GM18907 (cell line): ENCODE data around the gene PCSK2.

ENCODE experiments used
- ATAC-seq: cut with Tn5 transposase; IDR thresholded peaks from one replicate; pipeline ENCODE4 v1.9.1; 2021; ENCODE audit warnings: mild to moderate bottlenecking, moderate library complexity; ENCODE audit not compliant: unreplicated experiment

The PCSK2 gene

DNA sequence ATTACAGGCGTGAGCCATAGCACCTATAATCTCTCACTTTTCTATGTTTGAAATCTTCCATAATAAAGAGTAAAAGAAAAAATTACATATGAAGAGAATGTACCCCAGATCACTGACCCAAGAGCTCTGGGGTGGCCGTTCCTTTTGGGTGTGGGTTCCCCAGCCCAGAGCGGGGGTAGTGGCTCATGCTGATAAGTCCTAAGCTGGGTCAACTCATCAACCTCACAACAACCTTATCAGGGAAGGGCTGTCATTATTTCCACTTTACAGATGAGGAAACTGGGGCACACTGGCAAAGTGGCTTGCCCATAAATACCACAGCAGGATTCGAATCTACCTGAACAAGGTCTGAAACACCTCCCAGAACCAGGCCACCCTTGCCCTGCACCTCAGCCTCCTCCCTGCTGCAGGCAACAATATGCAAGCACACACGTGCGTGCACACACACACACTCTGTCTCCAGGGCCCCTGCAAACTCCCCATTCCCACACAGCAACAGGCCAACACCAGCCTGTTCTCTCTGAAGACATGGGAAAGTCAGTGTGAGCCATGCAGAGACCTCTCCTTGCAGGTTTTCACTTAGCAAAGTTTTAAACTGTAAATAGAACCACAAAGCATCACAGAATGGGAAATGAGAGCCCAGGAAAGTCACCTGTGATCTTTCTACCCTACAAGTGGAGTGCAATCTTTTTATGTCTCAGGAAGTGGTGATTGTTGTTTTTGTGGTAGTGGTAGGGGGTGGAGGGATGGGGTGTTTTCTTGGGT is 276.6 kb downstream of the PCSK2 start:
- ATAC-seq: no peak

DNA sequence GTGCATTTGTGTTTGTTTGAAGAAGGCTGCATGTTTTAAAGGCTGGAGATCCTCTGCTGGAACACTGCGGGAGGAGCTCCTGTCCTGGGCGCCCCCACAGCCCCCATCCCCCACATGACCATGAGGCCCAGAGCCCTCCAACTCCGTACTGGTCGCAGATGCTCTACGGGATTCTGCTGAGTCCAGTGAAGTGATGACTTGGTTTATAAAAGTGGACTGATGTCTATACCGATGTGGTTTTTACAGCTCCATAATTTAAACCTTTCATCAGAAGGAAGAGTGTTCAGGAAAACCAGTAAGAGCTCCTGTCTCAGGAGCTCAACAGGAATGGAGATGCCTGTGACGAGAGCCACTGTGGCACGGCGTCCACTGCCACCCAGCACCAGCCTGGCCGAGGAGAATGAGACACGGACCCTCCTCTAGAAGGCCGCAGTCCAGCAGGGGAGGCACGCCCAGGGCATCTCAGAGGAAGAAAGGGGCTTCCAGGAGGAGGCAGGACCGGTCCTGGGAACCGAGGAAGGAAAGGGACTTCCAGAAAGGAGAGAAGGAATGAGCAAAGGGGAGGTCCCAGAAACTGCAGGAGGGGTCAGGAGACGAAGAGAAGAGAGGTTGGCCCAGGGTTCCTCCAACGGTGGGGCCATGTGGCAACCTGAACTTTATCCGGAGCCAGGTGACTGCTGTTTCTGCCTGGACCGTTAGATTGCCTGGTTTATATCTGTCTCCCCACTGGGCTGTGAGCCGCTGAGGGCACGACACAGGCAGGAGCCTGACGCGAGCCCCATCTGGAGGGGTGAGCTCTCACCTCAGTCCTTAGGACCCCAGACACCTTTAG is 277.4 kb downstream of the PCSK2 start:
- ATAC-seq: no peak

DNA sequence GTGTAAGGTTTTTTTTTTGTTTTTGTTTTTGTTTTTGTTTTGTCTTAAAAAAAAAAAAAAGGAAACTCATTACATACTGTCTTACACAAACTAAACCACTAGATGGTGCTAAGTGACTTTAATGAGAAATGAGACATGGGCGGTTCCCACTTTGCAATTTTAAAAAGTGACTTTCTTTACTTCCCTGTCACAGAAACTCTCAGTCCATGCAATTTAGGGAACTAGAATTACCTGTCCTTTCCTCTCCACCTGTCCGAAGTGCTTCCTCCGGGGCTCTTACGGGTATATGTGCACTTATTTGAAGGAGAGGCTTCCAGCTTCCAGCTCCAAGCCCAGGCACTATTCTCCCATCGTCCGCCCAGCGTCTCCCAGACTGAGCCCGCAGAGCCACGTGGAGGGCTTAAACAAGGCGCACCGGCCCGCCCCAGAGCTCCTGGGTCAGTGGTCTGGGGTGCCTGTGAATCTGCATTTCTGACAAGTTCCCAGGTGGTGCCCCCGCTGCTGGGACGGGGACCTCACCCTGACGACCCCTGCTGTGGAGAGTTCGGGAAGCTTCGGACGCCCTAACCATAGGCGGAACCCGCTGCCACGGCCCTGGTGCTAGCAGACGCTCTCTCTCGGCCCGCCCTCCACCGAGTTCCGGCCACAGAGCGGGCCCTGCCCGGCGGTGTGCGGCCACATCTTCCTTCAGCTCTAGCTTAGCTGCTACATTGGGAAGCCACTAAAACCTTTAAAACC is 278.2 kb downstream of the PCSK2 start:
- ATAC-seq: peak; percentile 74

DNA sequence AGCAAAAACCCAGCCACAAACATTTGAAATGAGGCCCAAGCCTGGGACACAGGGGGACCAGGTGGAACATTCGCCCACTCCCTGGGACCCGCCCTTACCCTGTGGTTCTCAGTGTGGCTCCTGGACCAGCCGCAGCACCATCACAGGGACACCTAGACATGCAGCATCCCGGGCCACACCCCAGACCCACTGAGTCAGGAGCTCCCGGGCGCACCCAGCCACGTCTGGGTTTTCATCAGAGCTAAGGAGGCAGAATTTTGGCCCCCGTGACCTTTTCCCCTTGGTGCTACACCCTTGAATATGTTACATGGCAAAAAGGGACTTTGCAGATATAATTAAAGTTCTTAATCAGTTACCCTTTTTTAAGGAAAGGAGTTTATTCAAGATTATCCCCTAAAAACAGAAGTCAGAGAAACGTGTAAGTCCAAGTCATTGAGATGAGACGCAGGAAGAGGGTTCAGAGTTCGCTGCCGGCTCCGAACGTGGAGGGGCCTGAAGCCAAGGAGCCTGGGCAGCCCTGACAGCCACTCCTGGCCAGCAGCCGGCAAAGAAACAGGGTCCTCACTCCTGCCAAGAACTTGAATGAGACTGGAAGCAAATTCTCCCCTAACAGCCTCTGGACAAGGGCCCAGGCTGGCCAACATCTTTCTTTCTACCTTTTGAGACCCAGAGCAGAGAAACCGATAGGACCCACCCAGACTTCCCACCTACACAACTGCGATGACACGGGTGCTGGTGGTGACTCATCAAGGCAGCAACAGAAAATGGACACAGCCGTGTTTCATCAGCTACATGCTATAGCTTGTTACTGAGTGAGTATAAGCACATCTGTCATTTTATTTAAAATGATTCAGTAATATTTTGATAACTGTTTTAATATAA is 279.0 kb downstream of the PCSK2 start:
- ATAC-seq: peak; percentile 20

DNA sequence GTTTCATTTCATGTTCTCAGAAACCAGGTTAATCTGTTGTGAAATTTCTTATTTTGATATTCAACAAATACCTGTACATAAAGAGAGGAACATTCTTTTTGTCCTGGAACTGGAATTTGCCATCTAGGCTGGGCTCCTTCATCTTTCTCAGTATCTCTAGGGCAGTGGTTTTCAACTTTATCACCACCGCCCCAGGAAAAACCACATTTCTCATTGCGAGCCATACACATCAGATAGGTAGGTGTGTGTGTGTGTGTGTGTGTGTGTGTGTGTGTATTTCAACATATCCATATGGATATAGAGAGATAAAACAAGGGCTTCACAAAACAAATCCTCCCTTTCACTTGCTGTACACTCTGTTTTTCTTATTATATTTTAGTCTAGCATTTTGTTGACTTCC is 280.2 kb downstream of the PCSK2 start:
- no peak for ATAC-seq

DNA sequence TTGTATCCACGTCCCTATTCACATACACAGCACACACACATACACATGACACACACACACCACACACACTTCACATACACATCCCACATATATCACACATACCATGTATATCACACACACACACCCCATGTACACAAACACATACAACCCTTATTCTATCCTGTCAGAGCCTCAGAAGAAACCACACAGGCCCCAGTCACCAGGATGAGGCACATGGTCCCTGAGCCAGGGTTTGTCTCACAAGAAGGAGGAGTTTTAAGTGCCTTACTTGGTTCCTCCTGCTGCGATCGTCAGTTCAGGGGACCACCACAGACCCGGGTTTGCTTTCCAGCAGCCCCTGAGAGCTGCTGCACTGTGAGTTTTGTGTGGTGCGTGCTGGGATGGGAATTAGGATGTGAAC is 280.7 kb downstream of the PCSK2 start:
- no peak for ATAC-seq

DNA sequence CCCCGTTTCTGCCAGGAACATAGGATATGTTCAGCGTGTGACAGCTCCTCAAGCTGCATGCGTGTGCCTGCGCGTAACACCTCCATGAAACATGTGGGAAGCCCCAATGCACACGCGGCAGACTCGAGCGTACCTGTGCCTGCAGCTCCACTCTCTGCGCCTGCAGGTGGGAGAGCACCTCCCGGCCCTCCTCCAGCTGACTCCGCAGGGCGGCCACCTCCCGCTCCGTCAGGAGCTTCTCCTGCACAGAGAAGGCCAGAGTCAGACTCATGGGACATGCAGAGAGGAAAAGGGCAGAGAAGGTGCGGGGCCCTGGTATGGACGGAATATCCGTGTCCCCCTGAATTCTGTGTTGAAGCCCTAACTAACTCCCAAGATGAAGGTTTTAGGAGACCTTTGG is 281.9 kb downstream of the PCSK2 start:
- no peak for ATAC-seq

DNA sequence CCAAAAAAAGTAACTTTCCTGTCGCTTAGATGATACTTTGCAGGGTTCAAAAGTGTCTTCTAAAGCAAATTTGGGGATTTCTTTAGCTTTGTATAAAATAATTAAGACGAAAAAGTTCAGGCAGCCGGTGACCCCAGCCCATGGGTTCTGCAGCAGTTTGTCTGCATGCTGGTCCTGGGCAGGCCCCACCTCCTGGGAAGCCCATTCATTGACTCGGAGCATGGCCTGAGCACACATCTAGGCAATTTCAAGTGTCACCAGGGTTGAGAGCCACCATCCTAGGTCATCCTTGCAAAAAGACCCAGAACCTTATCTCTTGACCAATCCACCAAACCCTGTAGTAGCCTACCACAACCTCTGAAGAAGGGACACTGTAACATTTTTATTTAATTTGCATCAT is 283.7 kb downstream of the PCSK2 start:
- ATAC-seq: no peak

DNA sequence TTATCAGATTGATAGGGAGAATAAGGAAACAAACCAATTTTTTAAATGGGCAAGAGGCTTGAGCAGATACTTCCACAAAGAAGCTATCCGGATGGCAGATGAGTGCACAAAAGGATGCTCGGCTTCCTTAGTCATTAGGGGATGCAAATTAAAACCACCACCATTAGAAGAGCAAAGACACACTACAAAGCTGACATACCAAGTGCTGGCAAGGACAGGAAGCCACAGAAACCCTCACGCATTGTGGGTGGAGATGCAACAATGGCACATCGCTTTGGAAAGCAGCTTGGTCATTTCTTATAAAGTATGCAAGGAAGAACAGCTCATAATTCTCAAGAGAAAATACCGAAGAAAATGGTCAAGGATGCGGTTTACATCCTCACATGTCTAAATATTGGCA is 284.6 kb downstream of the PCSK2 start:
- ATAC-seq: no peak

DNA sequence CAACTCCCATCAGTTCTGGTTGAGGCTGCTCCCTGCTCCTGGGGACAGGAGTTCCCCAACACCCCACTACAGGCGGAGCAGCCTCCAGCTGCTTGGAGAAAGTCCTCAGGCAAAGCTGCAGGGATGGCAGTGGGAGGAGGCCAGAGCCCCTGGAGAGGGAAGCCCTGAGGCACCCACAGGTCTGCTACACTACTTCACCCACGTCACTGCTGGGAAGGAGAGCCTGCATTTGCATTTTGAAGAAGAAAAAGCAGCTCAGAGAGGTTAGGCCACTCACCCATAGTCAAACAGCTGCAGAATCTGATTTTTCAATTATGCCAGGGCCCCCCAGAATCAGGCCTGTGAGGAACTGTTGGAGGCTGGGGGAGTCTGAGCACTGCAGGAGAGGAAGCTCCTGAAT is 287.1 kb downstream of the PCSK2 start:
- ATAC-seq: no peak

DNA sequence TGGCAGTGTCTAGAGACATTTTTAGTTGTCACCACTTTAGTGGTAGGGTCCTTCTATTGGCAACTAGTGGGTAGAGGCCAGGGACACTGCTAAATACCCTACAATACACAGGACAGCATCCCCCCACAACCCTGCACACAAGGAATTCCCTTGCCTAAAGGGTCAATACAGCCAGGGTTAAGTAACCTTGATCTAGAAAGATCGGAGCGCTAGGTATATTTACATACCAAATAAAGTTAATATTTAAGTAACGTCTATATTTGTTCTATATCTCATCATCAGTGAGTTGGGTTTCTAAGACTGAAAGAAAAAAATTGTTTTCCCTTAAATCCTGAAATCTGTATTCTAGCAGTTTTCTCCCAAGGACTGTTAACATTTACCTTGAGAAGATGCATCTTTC is 288.2 kb downstream of the PCSK2 start:
- no peak for ATAC-seq

DNA sequence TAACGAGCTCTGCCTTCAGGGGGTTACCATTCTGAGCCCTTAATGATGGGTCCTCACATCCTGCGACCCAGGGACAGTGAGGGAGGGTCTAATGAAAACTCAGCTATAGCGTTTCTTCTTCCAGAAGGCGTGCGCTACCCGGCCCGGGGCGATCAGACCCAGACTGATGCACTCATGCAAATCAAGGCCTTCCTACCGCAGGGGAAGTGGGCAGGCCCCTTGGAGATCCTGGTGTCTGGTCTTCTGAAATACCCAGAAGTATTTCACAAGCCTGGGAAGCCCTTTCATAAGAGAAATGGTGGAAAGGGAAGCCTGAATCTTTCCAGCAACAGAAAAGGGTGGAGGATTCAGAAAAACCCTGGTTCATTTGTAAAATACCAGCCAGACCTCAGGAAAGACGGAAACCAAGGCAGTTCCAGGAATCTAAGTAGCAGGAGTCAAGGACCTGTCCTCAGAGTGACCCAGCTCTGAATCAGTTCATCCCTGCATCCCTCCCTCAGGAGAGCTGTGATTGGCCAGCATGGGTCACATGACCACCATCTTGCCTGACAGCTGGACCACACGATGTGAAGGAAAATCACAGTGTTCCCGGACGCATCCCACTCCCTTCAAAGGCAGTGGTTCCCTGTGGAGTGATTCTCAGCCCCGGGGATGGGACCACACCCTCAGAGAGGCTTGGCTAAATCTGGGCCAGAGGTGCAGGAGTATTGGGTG is 291.7 kb downstream of the PCSK2 start:
- no peak for ATAC-seq

DNA sequence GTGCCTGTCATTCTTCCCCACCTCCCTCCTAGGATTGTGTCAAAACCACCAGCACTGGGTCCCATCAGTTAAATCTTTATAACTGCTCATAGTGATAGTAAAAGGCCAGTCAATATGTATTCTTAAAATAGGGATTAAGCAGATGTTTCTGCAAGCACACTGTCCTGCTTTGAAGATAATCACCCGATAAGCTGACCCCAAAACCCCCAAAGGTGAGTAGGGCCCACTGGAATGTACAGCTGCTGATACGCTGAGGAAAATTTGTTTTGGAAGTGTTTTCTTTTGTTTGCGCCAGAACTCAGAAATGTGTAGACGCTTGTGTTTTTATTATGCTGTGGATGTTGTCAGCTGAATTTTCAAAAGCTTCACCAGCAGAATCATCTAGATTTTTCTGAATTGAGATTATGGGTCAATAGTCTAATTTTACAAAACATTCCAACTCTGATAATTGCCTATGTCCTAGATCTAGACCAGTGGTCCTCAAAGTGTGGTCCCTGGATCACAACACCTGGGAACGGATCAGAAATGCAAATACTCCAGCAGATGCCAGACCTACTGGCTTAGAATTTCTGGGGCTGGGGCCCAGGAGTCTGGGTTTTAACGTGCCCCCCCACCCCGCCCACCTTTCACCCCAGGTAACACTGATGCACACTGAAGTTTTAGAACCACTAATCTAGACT is 292.9 kb downstream of the PCSK2 start:
- ATAC-seq: no peak

DNA sequence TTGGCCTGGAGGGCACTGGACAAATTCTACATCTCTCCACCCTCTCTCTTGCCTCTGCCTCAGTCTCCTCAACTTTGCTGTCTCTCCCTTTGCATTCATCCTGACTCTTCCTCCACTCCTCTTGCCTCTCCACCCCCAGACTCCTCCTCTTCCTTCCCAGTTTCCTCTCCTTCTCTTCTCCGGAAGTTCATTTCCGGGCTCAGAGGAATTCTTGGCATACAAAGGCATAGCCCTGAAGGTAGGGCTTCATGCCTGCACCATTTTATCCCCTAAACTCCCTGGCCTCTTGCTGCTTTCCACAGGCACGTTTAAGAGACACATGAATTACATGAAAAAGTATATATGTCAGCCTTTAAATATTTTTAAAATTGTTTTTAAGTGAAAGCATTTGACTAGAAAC is 293.7 kb downstream of the PCSK2 start:
- ATAC-seq: no peak

DNA sequence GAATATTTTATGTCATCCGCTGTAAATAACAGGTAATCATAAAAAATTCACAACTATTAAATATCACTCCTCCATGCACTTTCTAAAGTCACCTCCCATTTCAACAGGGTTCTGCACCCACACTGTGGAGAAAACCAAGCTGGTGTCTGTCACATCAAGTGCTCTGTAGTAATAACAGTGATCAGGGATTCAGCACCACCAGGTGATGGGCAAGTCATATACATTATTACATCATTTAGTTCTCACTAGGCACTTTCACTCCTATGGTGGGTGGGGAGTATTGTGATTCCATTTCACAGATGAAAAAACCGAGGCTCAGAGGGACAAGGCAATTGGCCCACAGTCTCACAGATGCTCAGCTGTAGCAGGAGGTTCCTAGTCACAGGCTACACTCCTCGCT is 295.7 kb downstream of the PCSK2 start:
- no peak for ATAC-seq

DNA sequence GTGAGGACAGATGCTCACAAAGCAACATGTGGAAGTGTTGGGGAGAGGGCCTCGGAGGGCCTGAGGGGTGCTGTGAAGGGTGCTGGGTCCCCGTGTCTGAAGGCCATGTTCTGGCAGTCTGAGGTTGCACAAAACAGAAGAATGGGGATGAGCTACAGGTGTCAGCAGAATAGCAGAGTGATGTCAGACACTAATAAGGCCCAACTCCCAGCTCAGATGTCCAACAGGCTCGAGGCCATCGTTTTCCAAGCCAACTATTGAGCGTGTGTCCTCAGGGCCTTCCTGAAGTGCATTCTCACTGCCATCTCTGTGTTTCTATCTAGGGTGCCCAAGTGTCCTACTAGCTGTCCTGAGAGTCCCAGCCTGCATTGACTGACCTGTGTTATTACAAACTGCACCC is 296.5 kb downstream of the PCSK2 start:
- ATAC-seq: no peak

DNA sequence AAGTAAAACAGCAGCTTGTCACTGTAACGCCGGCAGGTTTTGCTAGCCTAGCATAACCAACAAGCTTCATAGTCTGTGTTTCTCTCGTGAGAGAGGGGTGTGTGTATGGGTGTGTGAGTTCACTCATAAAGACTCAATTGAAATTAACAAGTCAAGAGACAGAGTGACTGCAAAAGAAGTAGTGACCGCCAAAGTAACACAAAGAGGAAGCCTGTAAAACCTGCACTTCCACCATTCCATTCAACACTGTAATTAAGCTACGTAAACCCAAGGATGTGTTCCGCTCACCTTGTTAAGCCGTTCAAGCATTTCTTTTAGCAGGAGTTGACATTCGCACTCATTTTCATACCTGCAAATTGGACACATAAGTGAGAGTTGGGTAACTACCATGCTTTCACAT is 297.7 kb downstream of the PCSK2 start:
- no peak for ATAC-seq

DNA sequence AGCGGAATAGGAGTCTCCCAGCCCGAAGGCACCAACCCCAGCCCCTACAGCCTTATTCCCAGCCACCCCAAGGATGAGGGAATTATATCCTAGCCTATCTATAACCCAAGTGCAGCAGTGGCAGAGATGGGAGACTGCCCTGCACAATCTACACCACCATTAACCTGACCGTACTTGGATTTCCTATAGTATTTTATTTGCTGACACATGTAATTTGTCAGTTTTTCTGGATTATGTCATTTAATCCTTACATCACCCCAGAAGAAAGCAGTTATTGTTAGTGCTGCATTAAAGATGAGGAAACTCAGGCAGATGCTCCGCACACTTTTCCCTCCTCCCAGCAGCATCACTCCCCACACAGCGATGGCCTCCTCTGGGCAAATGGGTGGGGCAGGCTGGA is 298.3 kb downstream of the PCSK2 start:
- no peak for ATAC-seq

DNA sequence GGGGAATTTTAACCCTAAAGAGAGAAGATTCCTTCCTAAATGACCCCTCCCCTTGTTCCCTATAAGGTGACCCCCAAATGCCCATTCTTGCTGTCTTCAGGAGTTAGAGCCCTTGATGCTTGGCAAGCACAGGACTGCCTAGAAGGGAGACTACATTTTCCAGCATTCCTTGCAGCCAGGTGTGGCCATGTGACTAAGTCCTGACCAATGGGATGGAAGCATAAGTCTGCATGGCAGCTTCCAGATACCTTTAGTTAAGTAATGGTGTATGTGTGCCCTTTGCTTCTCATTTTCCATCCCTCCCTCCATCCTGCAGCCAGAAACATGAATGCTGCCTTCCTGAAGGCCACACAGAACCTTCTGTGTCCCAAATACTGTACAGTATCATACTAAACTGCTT is 298.8 kb downstream of the PCSK2 start:
- ATAC-seq: no peak

DNA sequence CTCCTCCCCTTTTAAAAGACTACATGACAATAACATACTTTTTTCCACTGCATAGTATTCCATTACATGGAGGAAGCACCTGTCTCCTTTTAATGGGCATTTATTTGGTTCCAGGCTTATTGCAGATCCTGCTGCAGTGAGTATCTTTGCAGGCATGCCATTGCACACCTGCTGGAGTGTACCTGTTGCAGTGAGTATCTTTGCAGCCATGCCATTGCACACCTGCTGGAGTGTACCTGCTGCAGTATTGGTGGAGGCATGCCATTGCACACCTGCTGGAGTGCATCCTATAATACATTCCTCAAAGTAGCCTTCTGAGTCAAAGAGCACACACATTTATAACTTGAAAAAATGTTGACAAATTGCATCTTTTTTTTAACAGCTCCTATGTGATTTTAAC is 302.7 kb downstream of the PCSK2 start:
- ATAC-seq: no peak
